GM23338 (cell line): ENCODE results near the gene CHCHD3. TPM values are rescaled to one million over a fixed set of nuclear protein-coding genes. Genes with fewer than 3 reads are reported as not detected.

ENCODE experiments used
- ATAC-seq: fragments of 200-7000 bp; cut with Tn5 transposase; 3 replicates; pipeline ENCODE4 v1.9.1; 2020
- DNase-seq: peaks from one replicate; pipeline ENCODE4 v3.0.0-alpha.2; 2015; ENCODE audit warnings: low spot score
- H2AFZ ChIP-seq: fragments of 200-600 bp; sonication (generic); 2 replicates; pipeline ENCODE4 v1.8.0; 2016; ENCODE audit warnings: antibody characterized with exemption, mild to moderate bottlenecking, moderate library complexity
- H3F3A ChIP-seq: fragments of 200-600 bp; sonication (generic); replicated peaks from 2 replicates; pipeline ENCODE4 v1.8.0; 2017; ENCODE audit warnings: antibody characterized with exemption, mixed run types, low read depth
- H3K27ac ChIP-seq: fragments of 200-600 bp; sonication (generic); 2 replicates; pipeline ENCODE4 v1.6.1; 2016; ENCODE audit warnings: low read depth
- H3K27me3 ChIP-seq: fragments of 200-600 bp; sonication (generic); 2 replicates; pipeline ENCODE4 v1.8.0; 2016; ENCODE audit warnings: mild to moderate bottlenecking, mixed run types, moderate library complexity; ENCODE audit not compliant: insufficient read depth
- H3K36me3 ChIP-seq: fragments of 200-600 bp; sonication (generic); 2 replicates; pipeline ENCODE4 v1.8.0; 2016; ENCODE audit warnings: mild to moderate bottlenecking; ENCODE audit not compliant: insufficient read depth
- H3K4me1 ChIP-seq: fragments of 200-600 bp; sonication (generic); 2 replicates; pipeline ENCODE4 v1.8.0; 2016; ENCODE audit warnings: mild to moderate bottlenecking, moderate library complexity; ENCODE audit not compliant: insufficient read depth
- H3K4me2 ChIP-seq: fragments of 200-600 bp; sonication (generic); 2 replicates; pipeline ENCODE4 v1.7.1; 2017; ENCODE audit warnings: mixed run types
- H3K4me3 ChIP-seq: fragments of 200-600 bp; sonication (generic); 2 replicates; pipeline ENCODE4 v1.6.1; 2016; ENCODE audit warnings: mixed run types
- H3K79me2 ChIP-seq: fragments of 200-600 bp; sonication (generic); replicated peaks from 2 replicates; pipeline ENCODE4 v1.8.0; 2017; ENCODE audit warnings: mild to moderate bottlenecking; ENCODE audit not compliant: insufficient read depth
- H3K9me2 ChIP-seq: fragments of 200-600 bp; sonication (generic); 2 replicates; pipeline ENCODE4 v1.8.0; 2017; ENCODE audit not compliant: insufficient read depth
- H4K20me1 ChIP-seq: fragments of 200-600 bp; sonication (generic); replicated peaks from 2 replicates; pipeline ENCODE4 v1.8.0; 2017; ENCODE audit warnings: mild to moderate bottlenecking; ENCODE audit not compliant: insufficient read depth
- H3K27ac Mint-ChIP-seq: 2 replicates; pipeline ENCODE4 v1.8.0; 2020; ENCODE audit warnings: inconsistent platforms, mild to moderate bottlenecking, moderate library complexity, mixed read lengths
- H3K27me3 Mint-ChIP-seq: 3 replicates; pipeline ENCODE4 v1.8.0; 2022; ENCODE audit warnings: low read depth, mild to moderate bottlenecking, moderate library complexity, mixed read lengths, inconsistent platforms; ENCODE audit not compliant: insufficient read depth, poor library complexity
- H3K36me3 Mint-ChIP-seq: 3 replicates; pipeline ENCODE4 v1.8.0; 2021; ENCODE audit warnings: low read depth, mild to moderate bottlenecking, inconsistent platforms, moderate library complexity, mixed read lengths
- H3K4me1 Mint-ChIP-seq: 3 replicates; pipeline ENCODE4 v1.8.0; 2020; ENCODE audit warnings: mild to moderate bottlenecking, inconsistent platforms, mixed read lengths
- H3K4me3 Mint-ChIP-seq: 3 replicates; pipeline ENCODE4 v1.8.0; 2021; ENCODE audit warnings: moderate library complexity, mild to moderate bottlenecking, inconsistent platforms, mixed read lengths
- H3K9me3 Mint-ChIP-seq: 3 replicates; pipeline ENCODE4 v1.8.0; 2020; ENCODE audit warnings: moderate library complexity, mild to moderate bottlenecking, inconsistent platforms, mixed read lengths
- CREB1 ChIP-seq: fragments of 250-450 bp; sonication (Bioruptor Pico); IDR thresholded peaks from 2 replicates; pipeline ENCODE4 v1.5.0; 2020; ENCODE audit warnings: low read depth, mild to moderate bottlenecking, moderate library complexity
- EZH2phosphoT487 ChIP-seq: fragments of 200-600 bp; sonication (generic); IDR thresholded peaks from one replicate; pipeline ENCODE4 v1.8.1; 2018; ENCODE audit warnings: antibody characterized with exemption; ENCODE audit not compliant: unreplicated experiment
- STAT1 ChIP-seq: IDR thresholded peaks from one replicate; pipeline ENCODE4 v1.6.1; 2016; ENCODE audit warnings: antibody characterized with exemption; ENCODE audit not compliant: unreplicated experiment
- ZNF114 ChIP-seq: fragments of 250-450 bp; sonication (Bioruptor Pico); IDR thresholded peaks from 2 replicates; pipeline ENCODE4 v1.5.0; 2020; ENCODE audit warnings: mild to moderate bottlenecking, moderate library complexity
- ZNF331 ChIP-seq: fragments of 250-450 bp; sonication (Bioruptor Pico); IDR thresholded peaks from 2 replicates; pipeline ENCODE4 v1.5.0; 2020; ENCODE audit warnings: low read depth, mild to moderate bottlenecking, moderate library complexity
- ZNF462 ChIP-seq: fragments of 250-450 bp; sonication (Bioruptor Pico); IDR thresholded peaks from 2 replicates; pipeline ENCODE4 v1.5.0; 2020; ENCODE audit warnings: mild to moderate bottlenecking, moderate library complexity
- polyA plus RNA-seq: library from polyadenylated mRNA; unstranded; fragments of >200 nt; fragmentation: Nextera tagmentation; extraction: Ambion mirVana; gene quantifications from 2 replicates; pipeline ENCODE4 v1.2.1, GENCODE V29; 2016
- total RNA-seq: library from RNA; depleted of rRNA; stranded (reverse); fragments of >200 nt; shearing (Covaris generic); gene quantifications from 2 replicates; pipeline ENCODE4 v1.2.3, GENCODE V29; 2014
- TF ChIP-seq, protein P1 (sequence below): IDR thresholded peaks from 2 replicates; pipeline ENCODE4 v1.6.1; 2016; ENCODE audit warnings: antibody characterized with exemption
- TF ChIP-seq, protein P2 (sequence below): IDR thresholded peaks from one replicate; pipeline ENCODE4 v1.6.1; 2018; ENCODE audit warnings: antibody characterized with exemption; ENCODE audit not compliant: unreplicated experiment

Gene CHCHD3
- total and polyA plus RNA-seq, 2 experiments from 2014 or later: 107 to 131 TPM

GRCh38 chr7:132950725-132951124 is 131.2 kb downstream of the CHCHD3 start:
- Mint-ChIP-seq H3K9me3 (no peaks in the 10 kb centered on the region), H3K27me3 (no peaks in the 10 kb centered on the region), H3K4me1 (peaks cover 6% of the 10 kb centered on the region), H3K4me3 (no peak overlapping the region), H3K27ac (no peak overlapping the region), H3K36me3 (no peaks in the 10 kb centered on the region)
- H3K4me3 ChIP-seq: no peak overlapping the region
- H3K36me3 ChIP-seq: no peaks in the 10 kb centered on the region
- TF ChIP-seq CREB1 (CRISPR knock-in tag) (no peak), EZH2phosphoT487 (no peak), ZNF462 (CRISPR knock-in tag) (no peak), ZNF114 (CRISPR knock-in tag) (no peak), STAT1 (no peak), ZNF331 (CRISPR knock-in tag) (no peak)
- TF ChIP-seq, protein P1, sequence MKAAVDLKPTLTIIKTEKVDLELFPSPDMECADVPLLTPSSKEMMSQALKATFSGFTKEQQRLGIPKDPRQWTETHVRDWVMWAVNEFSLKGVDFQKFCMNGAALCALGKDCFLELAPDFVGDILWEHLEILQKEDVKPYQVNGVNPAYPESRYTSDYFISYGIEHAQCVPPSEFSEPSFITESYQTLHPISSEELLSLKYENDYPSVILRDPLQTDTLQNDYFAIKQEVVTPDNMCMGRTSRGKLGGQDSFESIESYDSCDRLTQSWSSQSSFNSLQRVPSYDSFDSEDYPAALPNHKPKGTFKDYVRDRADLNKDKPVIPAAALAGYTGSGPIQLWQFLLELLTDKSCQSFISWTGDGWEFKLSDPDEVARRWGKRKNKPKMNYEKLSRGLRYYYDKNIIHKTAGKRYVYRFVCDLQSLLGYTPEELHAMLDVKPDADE: no peak
- TF ChIP-seq, protein P2, sequence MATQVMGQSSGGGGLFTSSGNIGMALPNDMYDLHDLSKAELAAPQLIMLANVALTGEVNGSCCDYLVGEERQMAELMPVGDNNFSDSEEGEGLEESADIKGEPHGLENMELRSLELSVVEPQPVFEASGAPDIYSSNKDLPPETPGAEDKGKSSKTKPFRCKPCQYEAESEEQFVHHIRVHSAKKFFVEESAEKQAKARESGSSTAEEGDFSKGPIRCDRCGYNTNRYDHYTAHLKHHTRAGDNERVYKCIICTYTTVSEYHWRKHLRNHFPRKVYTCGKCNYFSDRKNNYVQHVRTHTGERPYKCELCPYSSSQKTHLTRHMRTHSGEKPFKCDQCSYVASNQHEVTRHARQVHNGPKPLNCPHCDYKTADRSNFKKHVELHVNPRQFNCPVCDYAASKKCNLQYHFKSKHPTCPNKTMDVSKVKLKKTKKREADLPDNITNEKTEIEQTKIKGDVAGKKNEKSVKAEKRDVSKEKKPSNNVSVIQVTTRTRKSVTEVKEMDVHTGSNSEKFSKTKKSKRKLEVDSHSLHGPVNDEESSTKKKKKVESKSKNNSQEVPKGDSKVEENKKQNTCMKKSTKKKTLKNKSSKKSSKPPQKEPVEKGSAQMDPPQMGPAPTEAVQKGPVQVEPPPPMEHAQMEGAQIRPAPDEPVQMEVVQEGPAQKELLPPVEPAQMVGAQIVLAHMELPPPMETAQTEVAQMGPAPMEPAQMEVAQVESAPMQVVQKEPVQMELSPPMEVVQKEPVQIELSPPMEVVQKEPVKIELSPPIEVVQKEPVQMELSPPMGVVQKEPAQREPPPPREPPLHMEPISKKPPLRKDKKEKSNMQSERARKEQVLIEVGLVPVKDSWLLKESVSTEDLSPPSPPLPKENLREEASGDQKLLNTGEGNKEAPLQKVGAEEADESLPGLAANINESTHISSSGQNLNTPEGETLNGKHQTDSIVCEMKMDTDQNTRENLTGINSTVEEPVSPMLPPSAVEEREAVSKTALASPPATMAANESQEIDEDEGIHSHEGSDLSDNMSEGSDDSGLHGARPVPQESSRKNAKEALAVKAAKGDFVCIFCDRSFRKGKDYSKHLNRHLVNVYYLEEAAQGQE: no peak
- no peaks in the 10 kb centered on the region for H3F3A ChIP-seq
- H3K27ac ChIP-seq: no peak overlapping the region
- no peaks in the 10 kb centered on the region; the same call in 1 of the 2 replicates for H3K79me2 ChIP-seq
- no peaks in the 10 kb centered on the region for H3K4me1 ChIP-seq
- H3K4me2 ChIP-seq: no peak overlapping the region
- ATAC-seq (no peak), DNase-seq (no peak)
- peaks cover 17% of the 10 kb centered on the region for H4K20me1 ChIP-seq
- no peak overlapping the region for H2AFZ ChIP-seq
- H3K27me3 ChIP-seq: no peaks in the 10 kb centered on the region
- peaks cover 6% of the 10 kb centered on the region; the same call in 1 of the 2 replicates for H3K9me2 ChIP-seq
